Astrocyte (in vitro differentiated cells and primary cell): ENCODE results near the gene SPIRE2. TPM values are rescaled to one million over a fixed set of nuclear protein-coding genes. Genes with fewer than 3 reads are reported as not detected.
"Not testable (repeated sequence)": the region's sequence is repeated elsewhere in the genome, so short reads cannot be mapped to it uniquely, and the experiment has no call there.

Experiments
- DNase-seq: peaks from one replicate; pipeline ENCODE4 v3.0.0-alpha.2; 2010; ENCODE audit warnings: low read depth
- FAIRE-seq: peaks from 2 replicates; lab custom pipeline; 2011; peaks lifted over from hg19 to GRCh38; lab: Jason Lieb, UNC
- H2AFZ ChIP-seq: 2 replicates; pipeline ENCODE4 v1.6.0; 2012; ENCODE audit warnings: low read depth, low read length, inconsistent platforms
- H3K27ac ChIP-seq: 2 replicates; pipeline ENCODE4 v1.5.1; 2011; ENCODE audit warnings: low read depth, low read length, inconsistent platforms
- H3K27me3 ChIP-seq: 2 replicates; pipeline ENCODE4 v1.6.0; 2011; ENCODE audit warnings: low read length, inconsistent platforms; ENCODE audit not compliant: insufficient read depth
- H3K36me3 ChIP-seq: 2 replicates; pipeline ENCODE4 v1.5.1; 2011; ENCODE audit warnings: low read length, inconsistent platforms; ENCODE audit not compliant: insufficient read depth
- H3K4me1 ChIP-seq: 2 replicates; pipeline ENCODE4 v1.5.1; 2011; ENCODE audit warnings: low read length, inconsistent platforms; ENCODE audit not compliant: insufficient read depth
- H3K4me2 ChIP-seq: 2 replicates; pipeline ENCODE4 v1.6.0; 2012; ENCODE audit warnings: low read length, inconsistent platforms
- H3K4me3 ChIP-seq: 2 replicates; pipeline ENCODE4 v1.5.1; 2011; ENCODE audit warnings: low read depth, mild to moderate bottlenecking, low read length, inconsistent platforms; ENCODE audit not compliant: insufficient read depth
- H3K79me2 ChIP-seq: 2 replicates; pipeline ENCODE4 v1.6.0; 2012; ENCODE audit warnings: mild to moderate bottlenecking, low read length, inconsistent platforms; ENCODE audit not compliant: insufficient read depth
- H3K9ac ChIP-seq: 2 replicates; pipeline ENCODE4 v1.6.0; 2012; ENCODE audit warnings: mild to moderate bottlenecking, low read length, inconsistent platforms
- H3K9me3 ChIP-seq: 2 replicates; pipeline ENCODE4 v1.5.1; 2012; ENCODE audit warnings: low read depth, mild to moderate bottlenecking, low read length, inconsistent platforms; ENCODE audit not compliant: insufficient read depth
- H4K20me1 ChIP-seq: 2 replicates; pipeline ENCODE4 v1.6.0; 2012; ENCODE audit warnings: low read length, inconsistent platforms; ENCODE audit not compliant: insufficient read depth
- H3K27ac Mint-ChIP-seq: one replicate; pipeline ENCODE4 v1.8.0; 2021; ENCODE audit warnings: mild to moderate bottlenecking, mixed read lengths; ENCODE audit not compliant: unreplicated experiment
- H3K27me3 Mint-ChIP-seq: one replicate; pipeline ENCODE4 v1.8.0; 2021; ENCODE audit warnings: low read depth, mixed read lengths; ENCODE audit not compliant: unreplicated experiment
- H3K36me3 Mint-ChIP-seq: one replicate; pipeline ENCODE4 v1.8.0; 2021; ENCODE audit warnings: low read depth, mixed read lengths; ENCODE audit not compliant: unreplicated experiment
- H3K4me1 Mint-ChIP-seq: one replicate; pipeline ENCODE4 v1.8.0; 2021; ENCODE audit warnings: low read depth, mixed read lengths; ENCODE audit not compliant: unreplicated experiment
- H3K4me3 Mint-ChIP-seq: one replicate; pipeline ENCODE4 v1.8.0; 2021; ENCODE audit warnings: mild to moderate bottlenecking, moderate library complexity, mixed read lengths; ENCODE audit not compliant: unreplicated experiment
- H3K9me3 Mint-ChIP-seq: one replicate; pipeline ENCODE4 v1.8.0; 2021; ENCODE audit warnings: mild to moderate bottlenecking, mixed read lengths; ENCODE audit not compliant: unreplicated experiment
- EZH2 ChIP-seq: IDR thresholded peaks from 2 replicates; pipeline ENCODE4 v1.6.1; 2012; ENCODE audit warnings: mild to moderate bottlenecking, low read length, inconsistent platforms; ENCODE audit not compliant: insufficient read depth
- total RNA-seq: library from RNA; stranded (reverse); gene quantifications from 2 replicates; pipeline ENCODE4 v1.2.1, GENCODE V29; 2021
- TF ChIP-seq, protein P1 (sequence below): IDR thresholded peaks from 2 replicates; pipeline ENCODE4 v1.5.1; 2011; ENCODE audit warnings: low read depth, mild to moderate bottlenecking, inconsistent platforms, low read length, moderate library complexity; ENCODE audit not compliant: insufficient read depth

SPIRE2 gene
- total RNA-seq, 1 donor from 2014 or later = 3.2 TPM

- H3K4me1 ChIP-seq = no peaks in the 10 kb centered on the region
- FAIRE-seq (no peak), DNase-seq (no peak)
- H3K36me3 ChIP-seq = peaks cover 13% of the 10 kb centered on the region
- no peaks in the 10 kb centered on the region for H3K27me3 Mint-ChIP-seq
- no peaks in the 10 kb centered on the region for H3K4me1 Mint-ChIP-seq
- no peak overlapping the region for H3K27ac Mint-ChIP-seq
- no peaks in the 10 kb centered on the region for H3K9me3 Mint-ChIP-seq
- TF ChIP-seq, protein P1, sequence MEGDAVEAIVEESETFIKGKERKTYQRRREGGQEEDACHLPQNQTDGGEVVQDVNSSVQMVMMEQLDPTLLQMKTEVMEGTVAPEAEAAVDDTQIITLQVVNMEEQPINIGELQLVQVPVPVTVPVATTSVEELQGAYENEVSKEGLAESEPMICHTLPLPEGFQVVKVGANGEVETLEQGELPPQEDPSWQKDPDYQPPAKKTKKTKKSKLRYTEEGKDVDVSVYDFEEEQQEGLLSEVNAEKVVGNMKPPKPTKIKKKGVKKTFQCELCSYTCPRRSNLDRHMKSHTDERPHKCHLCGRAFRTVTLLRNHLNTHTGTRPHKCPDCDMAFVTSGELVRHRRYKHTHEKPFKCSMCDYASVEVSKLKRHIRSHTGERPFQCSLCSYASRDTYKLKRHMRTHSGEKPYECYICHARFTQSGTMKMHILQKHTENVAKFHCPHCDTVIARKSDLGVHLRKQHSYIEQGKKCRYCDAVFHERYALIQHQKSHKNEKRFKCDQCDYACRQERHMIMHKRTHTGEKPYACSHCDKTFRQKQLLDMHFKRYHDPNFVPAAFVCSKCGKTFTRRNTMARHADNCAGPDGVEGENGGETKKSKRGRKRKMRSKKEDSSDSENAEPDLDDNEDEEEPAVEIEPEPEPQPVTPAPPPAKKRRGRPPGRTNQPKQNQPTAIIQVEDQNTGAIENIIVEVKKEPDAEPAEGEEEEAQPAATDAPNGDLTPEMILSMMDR = no peak
- no peak for TF ChIP-seq EZH2
- no peak overlapping the region for H3K4me2 ChIP-seq
- no peak overlapping the region for H2AFZ ChIP-seq
- H3K27ac ChIP-seq = no peak overlapping the region
- no peak overlapping the region for H3K4me3 ChIP-seq
- H4K20me1 ChIP-seq = peaks cover 10% of the 10 kb centered on the region
- no peaks in the 10 kb centered on the region for H3K9me3 ChIP-seq
- no peak overlapping the region for H3K4me3 Mint-ChIP-seq
- no peak overlapping the region for H3K9ac ChIP-seq
- peaks cover 1% of the 10 kb centered on the region for H3K36me3 Mint-ChIP-seq
- no peaks in the 10 kb centered on the region for H3K27me3 ChIP-seq
- peaks cover 6% of the 10 kb centered on the region for H3K79me2 ChIP-seq
Measured at GRCh38 chr16:89808475-89808874, 19.8 kb upstream of the SPIRE2 start.

DNA sequence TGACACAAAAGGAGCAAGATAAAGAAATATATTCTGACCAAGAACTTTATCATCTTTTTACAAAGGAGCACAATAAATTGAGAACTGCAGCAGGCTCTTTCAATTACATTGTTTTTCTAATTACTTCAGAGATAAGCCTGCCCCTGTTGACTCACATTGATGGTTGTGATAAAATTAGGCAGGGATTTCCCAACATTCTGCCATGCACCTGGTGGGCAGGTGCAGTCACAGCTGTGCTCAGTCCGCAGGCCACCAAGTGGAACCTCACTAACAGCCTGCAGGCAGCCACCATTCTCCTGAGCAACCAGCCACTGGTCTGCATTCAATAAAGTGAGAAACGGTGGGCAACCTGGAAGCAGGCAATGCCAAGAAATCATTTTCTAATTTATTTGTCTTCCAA, 17.0 kb upstream of the SPIRE2 start:
- Histone ChIP-seq H3K9me3 (no peaks in the 10 kb centered on the region), H2AFZ (no peak overlapping the region), H3K27me3 (no peaks in the 10 kb centered on the region), H3K36me3 (peaks cover 13% of the 10 kb centered on the region), H3K27ac (no peak overlapping the region), H3K4me3 (no peak overlapping the region), H3K4me1 (no peaks in the 10 kb centered on the region), H3K79me2 (peaks cover 33% of the 10 kb centered on the region), H3K9ac (no peak overlapping the region), H4K20me1 (peaks cover 4% of the 10 kb centered on the region), H3K4me2 (no peak overlapping the region)
- H3K4me3 Mint-ChIP-seq = no peak overlapping the region
- no peaks in the 10 kb centered on the region for H3K27me3 Mint-ChIP-seq
- H3K36me3 Mint-ChIP-seq = peaks cover 1% of the 10 kb centered on the region
- TF ChIP-seq, protein P1 = no peak
- TF ChIP-seq EZH2 = no peak
- no peaks in the 10 kb centered on the region for H3K9me3 Mint-ChIP-seq
- FAIRE-seq (no peak), DNase-seq (no peak)
- H3K4me1 Mint-ChIP-seq = no peaks in the 10 kb centered on the region
- no peak overlapping the region for H3K27ac Mint-ChIP-seq

GRCh38 chr16:89815639-89816348, 12.5 kb upstream of the SPIRE2 start:
- peak overlapping the region; percentile 81 for H2AFZ ChIP-seq
- H3K9me3 Mint-ChIP-seq = no peaks in the 10 kb centered on the region
- no peaks in the 10 kb centered on the region for H3K27me3 ChIP-seq
- no peak for FAIRE-seq
- H3K36me3 ChIP-seq = peaks cover 2% of the 10 kb centered on the region
- peaks cover 5% of the 10 kb centered on the region for H3K36me3 Mint-ChIP-seq
- no peak for TF ChIP-seq EZH2
- TF ChIP-seq, protein P1 = no peak
- H3K27ac Mint-ChIP-seq = no peak overlapping the region
- peak overlapping the region; percentile 88 for H3K4me3 Mint-ChIP-seq
- H3K27ac ChIP-seq = peak overlapping the region; percentile 70
- H3K9me3 ChIP-seq = no peaks in the 10 kb centered on the region
- H3K4me1 ChIP-seq = no peaks in the 10 kb centered on the region
- H3K27me3 Mint-ChIP-seq = no peaks in the 10 kb centered on the region
- peak overlapping the region; percentile 70 for H3K4me3 ChIP-seq
- H4K20me1 ChIP-seq = peaks cover 4% of the 10 kb centered on the region
- no peak for DNase-seq
- peak overlapping the region; percentile 88 for H3K4me2 ChIP-seq
- no peaks in the 10 kb centered on the region for H3K4me1 Mint-ChIP-seq
- peaks cover 33% of the 10 kb centered on the region for H3K79me2 ChIP-seq
- peak overlapping the region; percentile 78 for H3K9ac ChIP-seq

- H3K27me3 ChIP-seq, H3K4me2 ChIP-seq, H3K9me3 Mint-ChIP-seq, H4K20me1 ChIP-seq, H3K27me3 Mint-ChIP-seq, H3K27ac Mint-ChIP-seq, H3K4me3 ChIP-seq, H3K4me1 ChIP-seq, H3K9ac ChIP-seq, H3K4me3 Mint-ChIP-seq, H3K36me3 ChIP-seq, H3K36me3 Mint-ChIP-seq, H3K27ac ChIP-seq, H3K9me3 ChIP-seq, DNase-seq, H2AFZ ChIP-seq, H3K4me1 Mint-ChIP-seq, FAIRE-seq: not testable (repeated sequence)
- peaks cover 22% of the 10 kb centered on the region for H3K79me2 ChIP-seq
Measured at GRCh38 chr16:89818851-89819403, 9.3 kb upstream of the SPIRE2 start.
